ENCODE measurements around the gene ARL6.

DNA sequence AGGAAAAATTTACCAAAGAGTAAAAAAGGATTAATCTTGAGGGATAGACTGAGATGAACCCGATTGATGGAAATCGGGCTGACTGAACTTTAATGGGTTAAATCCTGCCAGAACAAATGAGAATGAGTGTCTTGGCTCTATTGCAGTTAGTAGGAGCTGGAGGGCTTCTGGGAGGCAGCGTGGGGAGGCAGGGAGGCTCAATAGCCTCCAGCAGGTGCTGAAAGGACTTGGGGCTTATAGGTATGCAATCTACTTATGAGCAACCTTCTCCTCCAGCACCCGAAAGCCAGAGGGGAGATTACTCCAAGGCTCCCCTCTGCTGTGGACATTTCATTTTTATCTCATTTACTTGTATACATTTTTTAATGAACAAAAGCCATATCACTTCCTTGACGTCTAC, 56.2 kb downstream of the ARL6 start:
- TF ChIP-seq SIN3A (IDR thresholded peaks at IDR 0.05; ENCODE audit: borderline replicate concordance, insufficient read depth, low read length) (no peak), POLR2AphosphoS5 (IDR thresholded peaks at IDR 0.05; ENCODE audit: low read depth, low read length) (no peak), FOXP2 (optimal IDR thresholded peaks at IDR 0.05; ENCODE audit: borderline replicate concordance, extremely low read depth, extremely low read length, insufficient read depth) (no peak), TAF1 (IDR thresholded peaks at IDR 0.05; ENCODE audit: borderline replicate concordance, insufficient read depth, low read length) (no peak)
- TF ChIP-seq, protein P1, sequence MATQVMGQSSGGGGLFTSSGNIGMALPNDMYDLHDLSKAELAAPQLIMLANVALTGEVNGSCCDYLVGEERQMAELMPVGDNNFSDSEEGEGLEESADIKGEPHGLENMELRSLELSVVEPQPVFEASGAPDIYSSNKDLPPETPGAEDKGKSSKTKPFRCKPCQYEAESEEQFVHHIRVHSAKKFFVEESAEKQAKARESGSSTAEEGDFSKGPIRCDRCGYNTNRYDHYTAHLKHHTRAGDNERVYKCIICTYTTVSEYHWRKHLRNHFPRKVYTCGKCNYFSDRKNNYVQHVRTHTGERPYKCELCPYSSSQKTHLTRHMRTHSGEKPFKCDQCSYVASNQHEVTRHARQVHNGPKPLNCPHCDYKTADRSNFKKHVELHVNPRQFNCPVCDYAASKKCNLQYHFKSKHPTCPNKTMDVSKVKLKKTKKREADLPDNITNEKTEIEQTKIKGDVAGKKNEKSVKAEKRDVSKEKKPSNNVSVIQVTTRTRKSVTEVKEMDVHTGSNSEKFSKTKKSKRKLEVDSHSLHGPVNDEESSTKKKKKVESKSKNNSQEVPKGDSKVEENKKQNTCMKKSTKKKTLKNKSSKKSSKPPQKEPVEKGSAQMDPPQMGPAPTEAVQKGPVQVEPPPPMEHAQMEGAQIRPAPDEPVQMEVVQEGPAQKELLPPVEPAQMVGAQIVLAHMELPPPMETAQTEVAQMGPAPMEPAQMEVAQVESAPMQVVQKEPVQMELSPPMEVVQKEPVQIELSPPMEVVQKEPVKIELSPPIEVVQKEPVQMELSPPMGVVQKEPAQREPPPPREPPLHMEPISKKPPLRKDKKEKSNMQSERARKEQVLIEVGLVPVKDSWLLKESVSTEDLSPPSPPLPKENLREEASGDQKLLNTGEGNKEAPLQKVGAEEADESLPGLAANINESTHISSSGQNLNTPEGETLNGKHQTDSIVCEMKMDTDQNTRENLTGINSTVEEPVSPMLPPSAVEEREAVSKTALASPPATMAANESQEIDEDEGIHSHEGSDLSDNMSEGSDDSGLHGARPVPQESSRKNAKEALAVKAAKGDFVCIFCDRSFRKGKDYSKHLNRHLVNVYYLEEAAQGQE (IDR thresholded peaks at IDR 0.05; ENCODE audit: insufficient read depth in 1 of 2, low read depth in 2 of 2, low read length in 2 of 2) = no peak

Measured in PFSK-1 (cell line).